Cardiac muscle cell (in vitro differentiated cells and primary cell): ENCODE data around the gene GABARAPL1. TPM values are rescaled to one million over a fixed set of nuclear protein-coding genes. Genes with fewer than 3 reads are reported as not detected.

ENCODE experiments used
- DNase-seq, 2 donors: peaks; one replicate each; pipeline versions ENCODE4 v3.0.0 to v3.0.0-alpha.2; 2010 to 2017; ENCODE audit warnings: low read depth in 1 of 2, low spot score in 1 of 2
- H3K27ac ChIP-seq: fragments of 200-600 bp; sonication (generic); 2 replicates; pipeline ENCODE4 v1.5.1; 2016
- H3K27me3 ChIP-seq: fragments of 200-600 bp; sonication (generic); 2 replicates; pipeline ENCODE4 v1.6.0; 2016; ENCODE audit warnings: control low read depth
- H3K36me3 ChIP-seq: fragments of 200-600 bp; sonication (generic); 2 replicates; pipeline ENCODE4 v1.5.1; 2016; ENCODE audit warnings: control low read depth
- H3K4me1 ChIP-seq: fragments of 200-600 bp; sonication (generic); 2 replicates; pipeline ENCODE4 v1.8.1; 2017; ENCODE audit warnings: low read depth, mild to moderate bottlenecking, mixed run types
- H3K4me3 ChIP-seq: fragments of 200-600 bp; sonication (generic); 2 replicates; pipeline ENCODE4 v1.5.1; 2016; ENCODE audit warnings: mild to moderate bottlenecking
- H3K9me3 ChIP-seq: fragments of 200-600 bp; sonication (generic); 2 replicates; pipeline ENCODE4 v1.5.1; 2017; ENCODE audit warnings: low read depth, mild to moderate bottlenecking, control low read depth
- polyA plus RNA-seq: library from polyadenylated mRNA; unstranded; fragments of >200 nt; fragmentation: Nextera tagmentation; extraction: Ambion mirVana; gene quantifications from 2 replicates; pipeline ENCODE4 v1.2.1, GENCODE V29; 2016
- total RNA-seq: library from RNA; depleted of rRNA; stranded (reverse); fragments of >200 nt; gene quantifications from 2 replicates; pipeline ENCODE4 v1.2.3, GENCODE V29; 2016
- TF ChIP-seq, protein P1 (sequence below): IDR thresholded peaks from 2 replicates; pipeline ENCODE4 v1.5.1; 2012; ENCODE audit warnings: low read depth, mild to moderate bottlenecking, low read length

The GABARAPL1 gene
- total RNA-seq (59.0 and 62.1 TPM in 2 replicates), polyA plus RNA-seq (71.6 and 82.9 TPM in 2 replicates)

GRCh38 chr12:10212739-10213131 is at the start of gene GABARAPL1:
GABARAPL1 (plus strand) TSS chr12:10212877; CDS start chr12:10213130, 253 bp downstream.
- TF ChIP-seq, protein P1, sequence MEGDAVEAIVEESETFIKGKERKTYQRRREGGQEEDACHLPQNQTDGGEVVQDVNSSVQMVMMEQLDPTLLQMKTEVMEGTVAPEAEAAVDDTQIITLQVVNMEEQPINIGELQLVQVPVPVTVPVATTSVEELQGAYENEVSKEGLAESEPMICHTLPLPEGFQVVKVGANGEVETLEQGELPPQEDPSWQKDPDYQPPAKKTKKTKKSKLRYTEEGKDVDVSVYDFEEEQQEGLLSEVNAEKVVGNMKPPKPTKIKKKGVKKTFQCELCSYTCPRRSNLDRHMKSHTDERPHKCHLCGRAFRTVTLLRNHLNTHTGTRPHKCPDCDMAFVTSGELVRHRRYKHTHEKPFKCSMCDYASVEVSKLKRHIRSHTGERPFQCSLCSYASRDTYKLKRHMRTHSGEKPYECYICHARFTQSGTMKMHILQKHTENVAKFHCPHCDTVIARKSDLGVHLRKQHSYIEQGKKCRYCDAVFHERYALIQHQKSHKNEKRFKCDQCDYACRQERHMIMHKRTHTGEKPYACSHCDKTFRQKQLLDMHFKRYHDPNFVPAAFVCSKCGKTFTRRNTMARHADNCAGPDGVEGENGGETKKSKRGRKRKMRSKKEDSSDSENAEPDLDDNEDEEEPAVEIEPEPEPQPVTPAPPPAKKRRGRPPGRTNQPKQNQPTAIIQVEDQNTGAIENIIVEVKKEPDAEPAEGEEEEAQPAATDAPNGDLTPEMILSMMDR = no peak
- no peaks in the 10 kb centered on the region for H3K4me1 ChIP-seq

GRCh38 chr12:10163084-10163483 is 49.6 kb upstream of the GABARAPL1 start:
- H3K27ac ChIP-seq = no peak overlapping the region
- H3K4me1 ChIP-seq = no peaks in the 10 kb centered on the region
- no peaks in the 10 kb centered on the region for H3K36me3 ChIP-seq
- DNase-seq = no peak
- no peaks in the 10 kb centered on the region for H3K27me3 ChIP-seq
- no peak overlapping the region for H3K4me3 ChIP-seq
- no peaks in the 10 kb centered on the region for H3K9me3 ChIP-seq
- TF ChIP-seq, protein P1 = no peak

More at GRCh38 chr12:10212739-10213131, at the start of gene GABARAPL1:
- Histone ChIP-seq H3K27me3 (no peaks in the 10 kb centered on the region), H3K36me3 (no peaks in the 10 kb centered on the region), H3K27ac (peak within 1 kb of the TSS; percentile 94), H3K9me3 (no peaks in the 10 kb centered on the region), H3K4me3 (peak within 1 kb of the TSS; percentile 78)
- DNase-seq = peak; percentile 78 to 94

GRCh38 chr12:10165421-10165820 is 47.3 kb upstream of the GABARAPL1 start:
- no peaks in the 10 kb centered on the region for H3K27me3 ChIP-seq
- H3K36me3 ChIP-seq = no peaks in the 10 kb centered on the region
- H3K4me3 ChIP-seq = no peak overlapping the region
- H3K4me1 ChIP-seq = no peaks in the 10 kb centered on the region
- TF ChIP-seq, protein P1 = no peak
- DNase-seq = no peak
- no peaks in the 10 kb centered on the region for H3K9me3 ChIP-seq
- no peak overlapping the region for H3K27ac ChIP-seq

DNA sequence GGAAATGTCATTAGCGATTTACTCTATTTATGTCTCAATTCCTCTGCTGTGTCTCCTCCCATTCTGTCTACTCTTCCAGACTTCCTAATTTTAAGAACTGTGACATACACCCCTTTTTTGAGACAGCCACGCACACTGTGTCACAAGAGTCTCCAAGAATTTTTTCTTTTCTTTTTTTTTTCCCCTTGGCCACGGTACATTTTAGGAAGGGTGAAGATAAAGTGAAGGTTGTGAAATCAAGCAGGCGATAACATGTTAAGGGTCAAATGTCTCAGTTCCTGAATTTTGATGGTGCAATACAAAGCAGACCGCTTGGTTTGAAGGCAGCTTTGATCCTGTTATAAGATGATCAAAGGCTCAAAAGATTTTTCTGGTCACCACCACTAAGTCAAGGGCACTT is 45.1 kb upstream of the GABARAPL1 start:
- Histone ChIP-seq H3K4me1 (peaks cover 4% of the 10 kb centered on the region), H3K36me3 (no peaks in the 10 kb centered on the region), H3K9me3 (no peaks in the 10 kb centered on the region), H3K27me3 (no peaks in the 10 kb centered on the region), H3K27ac (no peak overlapping the region), H3K4me3 (no peak overlapping the region)
- TF ChIP-seq, protein P1 = no peak
- DNase-seq = peak in 1 of 2 donors; percentile 40

DNA sequence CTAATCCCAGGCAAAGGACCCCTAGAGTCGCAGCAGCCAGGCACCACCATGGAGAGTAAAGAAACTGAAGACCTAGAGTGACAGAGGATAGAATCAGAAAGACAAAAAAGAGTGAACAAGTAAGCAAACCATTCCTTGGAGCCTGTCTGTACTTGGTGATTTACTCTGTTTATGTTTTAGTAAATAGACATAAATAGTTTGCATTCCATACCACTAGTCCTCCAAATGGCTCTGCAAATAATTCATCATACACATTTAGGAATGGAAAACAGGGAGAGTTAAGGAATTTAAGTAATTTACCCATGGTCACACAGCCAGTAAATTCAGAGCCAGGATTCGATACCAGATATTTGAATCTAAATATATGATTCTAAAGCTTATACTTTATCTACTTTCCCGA is 43.6 kb upstream of the GABARAPL1 start:
- TF ChIP-seq, protein P1 = no peak
- Histone ChIP-seq H3K36me3 (no peaks in the 10 kb centered on the region), H3K4me1 (peaks cover 4% of the 10 kb centered on the region), H3K27me3 (no peaks in the 10 kb centered on the region), H3K9me3 (no peaks in the 10 kb centered on the region), H3K4me3 (no peak overlapping the region), H3K27ac (no peak overlapping the region)
- no peak for DNase-seq

GRCh38 chr12:10170216-10170615 is 42.5 kb upstream of the GABARAPL1 start:
- H3K4me3 ChIP-seq = no peak overlapping the region
- no peaks in the 10 kb centered on the region for H3K36me3 ChIP-seq
- H3K9me3 ChIP-seq = no peaks in the 10 kb centered on the region
- H3K4me1 ChIP-seq = peaks cover 4% of the 10 kb centered on the region
- H3K27ac ChIP-seq = no peak overlapping the region
- DNase-seq = no peak
- H3K27me3 ChIP-seq = no peaks in the 10 kb centered on the region
- TF ChIP-seq, protein P1 = no peak
